Epithelial cell of proximal tubule (primary cell): ENCODE results near the gene CORO1C. TPM values are rescaled to one million over a fixed set of nuclear protein-coding genes. Genes with fewer than 3 reads are reported as not detected.
"Not testable (repeated sequence)": the region's sequence is repeated elsewhere in the genome, so short reads cannot be mapped to it uniquely, and the experiment has no call there.

ENCODE experiments used
- DNase-seq: peaks from one replicate; pipeline ENCODE4 v3.0.0-alpha.2; 2011; ENCODE audit warnings: low read depth
- H3K4me3 ChIP-seq: 2 replicates; pipeline ENCODE4 v1.5.1; 2011; ENCODE audit warnings: low read depth, mild to moderate bottlenecking, low read length
- total RNA-seq: library from RNA; depleted of rRNA; stranded (reverse); fragments of >200 nt; gene quantifications from 2 replicates; pipeline ENCODE4 v1.2.3, GENCODE V29; 2015
- TF ChIP-seq, protein P1 (sequence below): conservative IDR thresholded peaks from 2 replicates; pipeline ENCODE4 v1.5.1; 2012; ENCODE audit warnings: low read depth, mild to moderate bottlenecking, low read length

The CORO1C gene
- total RNA-seq, 1 donor from 2014 or later = 157 TPM

GRCh38 chr12:108622921-108623514 lies 108.3 kb downstream of the CORO1C start:
- no peak for DNase-seq
- H3K4me3 ChIP-seq = no peak overlapping the region
- TF ChIP-seq, protein P1, sequence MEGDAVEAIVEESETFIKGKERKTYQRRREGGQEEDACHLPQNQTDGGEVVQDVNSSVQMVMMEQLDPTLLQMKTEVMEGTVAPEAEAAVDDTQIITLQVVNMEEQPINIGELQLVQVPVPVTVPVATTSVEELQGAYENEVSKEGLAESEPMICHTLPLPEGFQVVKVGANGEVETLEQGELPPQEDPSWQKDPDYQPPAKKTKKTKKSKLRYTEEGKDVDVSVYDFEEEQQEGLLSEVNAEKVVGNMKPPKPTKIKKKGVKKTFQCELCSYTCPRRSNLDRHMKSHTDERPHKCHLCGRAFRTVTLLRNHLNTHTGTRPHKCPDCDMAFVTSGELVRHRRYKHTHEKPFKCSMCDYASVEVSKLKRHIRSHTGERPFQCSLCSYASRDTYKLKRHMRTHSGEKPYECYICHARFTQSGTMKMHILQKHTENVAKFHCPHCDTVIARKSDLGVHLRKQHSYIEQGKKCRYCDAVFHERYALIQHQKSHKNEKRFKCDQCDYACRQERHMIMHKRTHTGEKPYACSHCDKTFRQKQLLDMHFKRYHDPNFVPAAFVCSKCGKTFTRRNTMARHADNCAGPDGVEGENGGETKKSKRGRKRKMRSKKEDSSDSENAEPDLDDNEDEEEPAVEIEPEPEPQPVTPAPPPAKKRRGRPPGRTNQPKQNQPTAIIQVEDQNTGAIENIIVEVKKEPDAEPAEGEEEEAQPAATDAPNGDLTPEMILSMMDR = no peak

GRCh38 chr12:108622421-108622820 lies 108.9 kb downstream of the CORO1C start:
- H3K4me3 ChIP-seq = no peak overlapping the region
- TF ChIP-seq, protein P1 = no peak
- DNase-seq = no peak

GRCh38 chr12:108621161-108621560 lies 110.2 kb downstream of the CORO1C start:
- no peak for DNase-seq
- TF ChIP-seq, protein P1 = no peak
- H3K4me3 ChIP-seq = no peak overlapping the region

DNA sequence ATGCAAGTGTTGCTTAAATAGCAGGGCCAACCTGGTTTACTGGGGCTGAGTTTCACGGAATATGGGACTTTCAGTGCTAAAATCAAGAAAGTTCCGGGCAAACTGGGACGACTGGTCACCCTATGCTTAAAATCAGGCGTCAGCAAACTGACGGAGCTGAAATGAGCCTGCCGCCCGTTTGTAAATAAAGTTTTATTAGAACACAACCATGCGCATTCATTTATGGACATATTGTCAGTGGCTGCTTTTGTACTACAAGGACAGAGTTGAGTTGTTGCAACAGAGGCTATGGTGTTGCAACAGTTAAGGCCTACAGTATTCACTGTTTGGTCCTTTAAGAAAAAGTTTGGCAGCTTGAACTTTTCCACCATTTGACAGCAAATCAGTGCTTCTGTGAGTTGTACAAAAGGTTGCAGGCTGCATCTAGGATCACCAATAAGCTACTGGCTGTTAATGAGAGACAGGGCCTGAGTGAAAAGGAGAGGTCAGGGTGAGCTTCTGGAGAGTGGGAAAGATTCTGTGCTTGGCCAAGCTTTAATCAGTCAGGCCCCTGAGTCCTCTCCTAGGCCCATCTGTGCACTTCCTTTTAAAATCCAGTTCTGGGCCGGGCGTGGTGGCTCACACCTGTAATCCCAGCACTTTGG lies 111.0 kb downstream of the CORO1C start:
- TF ChIP-seq, protein P1 = no peak
- DNase-seq = no peak
- no peak overlapping the region for H3K4me3 ChIP-seq

DNA sequence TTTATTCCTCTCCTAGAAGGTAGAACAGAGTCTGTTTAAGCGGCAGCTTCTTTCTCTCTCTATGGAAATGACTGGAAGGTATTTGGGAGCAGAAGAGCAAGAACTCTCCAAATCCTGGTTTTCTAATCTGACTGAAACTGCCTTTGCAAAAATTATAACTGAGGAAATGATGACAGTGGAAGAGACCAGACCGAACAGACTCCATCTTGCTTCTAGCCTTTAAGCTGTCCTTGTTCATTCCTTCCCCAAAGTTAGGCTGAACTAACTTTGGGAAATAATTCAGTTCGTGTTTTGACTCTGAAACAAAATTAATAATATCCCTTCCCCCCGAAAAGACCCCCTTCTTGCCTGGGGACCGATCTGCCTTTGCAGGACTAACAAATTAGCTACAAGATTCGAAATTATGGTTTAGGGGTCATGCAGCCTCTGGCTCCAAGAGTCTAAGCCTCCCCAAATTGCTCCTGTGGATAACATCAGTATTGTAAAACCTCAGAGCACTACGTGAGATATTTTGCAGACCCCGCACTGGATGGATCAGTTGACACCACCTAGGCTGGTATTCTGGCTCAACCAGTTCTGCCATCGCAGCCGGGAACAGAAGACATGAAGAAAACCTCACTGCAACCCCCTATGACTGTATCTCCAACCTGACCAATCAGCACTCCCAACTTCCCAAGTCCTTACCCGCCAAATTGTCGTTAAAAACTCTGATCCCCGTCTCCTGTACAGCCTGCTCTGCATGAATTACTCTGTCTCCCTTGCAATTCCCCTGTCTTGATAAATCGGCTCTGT lies 111.8 kb downstream of the CORO1C start:
- DNase-seq = no peak
- TF ChIP-seq, protein P1 = no peak
- H3K4me3 ChIP-seq = no peak overlapping the region

- not testable (repeated sequence) for H3K4me3 ChIP-seq, DNase-seq
Measured at GRCh38 chr12:108618953-108619274, 112.4 kb downstream of the CORO1C start.

DNA sequence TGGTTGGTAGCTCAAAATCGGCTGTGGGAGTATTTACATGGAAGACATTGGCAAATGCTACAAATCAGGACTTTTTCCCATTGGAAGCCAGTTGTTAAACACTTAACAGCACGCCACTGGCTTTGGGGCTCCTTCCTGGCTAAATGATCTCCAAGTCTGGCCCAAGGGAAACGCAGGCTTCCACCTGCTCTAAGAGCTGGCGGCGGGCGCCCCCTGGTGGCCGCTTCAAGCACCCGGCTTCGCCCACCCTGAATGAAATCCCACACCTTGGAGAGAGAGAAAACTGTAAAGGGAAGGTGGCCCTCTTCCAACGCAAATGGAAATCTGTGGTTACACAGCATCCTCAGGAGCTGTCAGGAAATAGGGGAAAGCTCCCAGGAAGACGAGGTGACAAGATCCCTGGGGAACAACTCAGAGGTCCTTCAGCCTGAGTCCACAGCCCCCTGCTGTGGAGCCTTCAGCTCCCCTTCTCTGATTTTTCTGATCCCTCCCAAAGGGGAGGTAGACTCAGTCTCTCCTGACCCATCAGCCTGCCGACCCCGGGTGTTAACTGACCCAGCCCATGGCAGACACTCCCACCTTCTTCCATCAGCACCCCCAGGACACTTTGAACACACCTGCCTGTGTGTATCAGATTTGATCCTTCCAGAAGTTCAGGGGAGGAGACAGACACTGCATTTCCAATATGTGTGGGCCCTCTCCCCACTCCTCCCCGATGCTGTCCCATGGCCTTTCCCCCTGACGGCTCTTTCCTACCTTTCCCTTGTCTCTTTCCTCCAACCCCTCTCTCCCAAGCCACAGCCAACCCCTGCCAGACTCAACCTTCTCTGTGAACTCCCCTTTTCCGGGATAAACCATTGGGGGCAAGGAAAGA lies 113.0 kb downstream of the CORO1C start:
- TF ChIP-seq, protein P1 = peak; percentile 94
- no peak overlapping the region for H3K4me3 ChIP-seq
- DNase-seq = no peak
